SU-DHL-6 (cell line): Measurements from ENCODE around the gene CDC25A.

Experiments
- H2AFZ ChIP-seq: fragments of 200-600 bp; sonication (generic); 2 replicates; pipeline ENCODE4 v1.6.1; 2014; ENCODE audit warnings: low read depth, mild to moderate bottlenecking, moderate library complexity, mixed read lengths, antibody characterized with exemption, low read length; ENCODE audit not compliant: severe bottlenecking
- H3F3A ChIP-seq: fragments of 200-600 bp; shearing (Covaris generic); 2 replicates; pipeline ENCODE4 v1.6.0; 2016; ENCODE audit warnings: antibody characterized with exemption, mild to moderate bottlenecking; ENCODE audit not compliant: insufficient read depth
- H3K27ac ChIP-seq: fragments of 200-600 bp; sonication (generic); 2 replicates; pipeline ENCODE4 v1.5.1; 2016; ENCODE audit warnings: low read depth, mild to moderate bottlenecking, low read length, moderate library complexity, mixed read lengths
- H3K27me3 ChIP-seq: fragments of 200-600 bp; sonication (generic), shearing (Covaris generic); 2 replicates; pipeline ENCODE4 v1.6.0; 2014; ENCODE audit warnings: mild to moderate bottlenecking, low read length
- H3K36me3 ChIP-seq: fragments of 200-600 bp; sonication (generic); 2 replicates; pipeline ENCODE4 v1.6.1; 2014; ENCODE audit warnings: mild to moderate bottlenecking, low read length, mixed read lengths
- H3K4me2 ChIP-seq: fragments of 300-600, 200-600 bp; shearing (Covaris generic), sonication (generic); 2 replicates; pipeline ENCODE4 v1.6.0; 2014; ENCODE audit warnings: low read length, low read depth, mild to moderate bottlenecking; ENCODE audit not compliant: poor library complexity, severe bottlenecking
- H3K4me3 ChIP-seq: fragments of 200-600 bp; sonication (generic); 2 replicates; pipeline ENCODE4 v1.5.1; 2014; ENCODE audit warnings: antibody characterized with exemption, low read length, mild to moderate bottlenecking, mixed read lengths; ENCODE audit not compliant: insufficient read depth, poor library complexity, severe bottlenecking
- H3K79me2 ChIP-seq: fragments of 200-600 bp; sonication (generic); 2 replicates; pipeline ENCODE4 v1.6.1; 2014; ENCODE audit warnings: mild to moderate bottlenecking, low read length, moderate library complexity; ENCODE audit not compliant: insufficient read depth
- H3K9ac ChIP-seq: fragments of 200-600 bp; sonication (generic); 2 replicates; pipeline ENCODE4 v1.7.0; 2014; ENCODE audit warnings: mild to moderate bottlenecking, low read length
- H3K9me2 ChIP-seq: fragments of 200-600 bp; sonication (generic); replicated peaks from 2 replicates; pipeline ENCODE4 v1.6.1; 2014; ENCODE audit warnings: low read length; ENCODE audit not compliant: insufficient read depth
- H3K9me3 ChIP-seq: fragments of 200-600 bp; sonication (generic); 2 replicates; pipeline ENCODE4 v1.6.1; 2014; ENCODE audit warnings: low read length, mixed read lengths; ENCODE audit not compliant: insufficient read depth
- H4K20me1 ChIP-seq: fragments of 200-600 bp; sonication (generic); 2 replicates; pipeline ENCODE4 v1.6.1; 2014; ENCODE audit warnings: low read depth, mild to moderate bottlenecking, antibody characterized with exemption, low read length, moderate library complexity, mixed read lengths
- CTCF ChIP-seq: fragments of 200-600 bp; sonication (generic); IDR thresholded peaks from one replicate; pipeline ENCODE4 v1.5.1; 2017; ENCODE audit warnings: antibody characterized with exemption, mild to moderate bottlenecking, low read length, moderate library complexity; ENCODE audit not compliant: insufficient read depth, poor library complexity, severe bottlenecking
- EZH2phosphoT487 ChIP-seq: fragments of 200-600 bp; sonication (generic), shearing (Covaris generic); conservative IDR thresholded peaks from 2 replicates; pipeline ENCODE4 v1.6.1; 2018; ENCODE audit warnings: mild to moderate bottlenecking, antibody characterized with exemption, low read length, moderate library complexity, mixed read lengths

Gene CDC25A

GRCh38 chr3:48184299-48184698, 3.9 kb downstream of the CDC25A start:
- H3K4me3 ChIP-seq: no peak overlapping the region
- H3K9me3 ChIP-seq: no peaks in the 10 kb centered on the region
- no peak overlapping the region for H3K9ac ChIP-seq
- H3K27ac ChIP-seq: no peak overlapping the region
- H3K27me3 ChIP-seq: no peaks in the 10 kb centered on the region
- no peak overlapping the region for H2AFZ ChIP-seq
- TF ChIP-seq CTCF (no peak), EZH2phosphoT487 (no peak)
- peaks cover 3% of the 10 kb centered on the region; the same call in 1 of the 2 replicates for H4K20me1 ChIP-seq
- peaks cover 86% of the 10 kb centered on the region for H3K79me2 ChIP-seq
- peaks cover 47% of the 10 kb centered on the region for H3K36me3 ChIP-seq
- peaks cover 14% of the 10 kb centered on the region; the same call in 1 of the 2 replicates for H3F3A ChIP-seq
- H3K4me2 ChIP-seq: no peak overlapping the region
- H3K9me2 ChIP-seq: no peaks in the 10 kb centered on the region

GRCh38 chr3:48180531-48181253, 7.5 kb downstream of the CDC25A start:
- Histone ChIP-seq H4K20me1 (peaks cover 3% of the 10 kb centered on the region; the same call in 1 of the 2 replicates), H3K4me2 (no peak overlapping the region), H3K9me2 (no peaks in the 10 kb centered on the region), H3K4me3 (no peak overlapping the region), H3K27me3 (no peaks in the 10 kb centered on the region), H3F3A (peaks cover 14% of the 10 kb centered on the region; the same call in 1 of the 2 replicates), H3K27ac (no peak overlapping the region), H2AFZ (no peak overlapping the region), H3K79me2 (peaks cover 72% of the 10 kb centered on the region), H3K9ac (no peak overlapping the region), H3K9me3 (no peaks in the 10 kb centered on the region), H3K36me3 (peaks cover 73% of the 10 kb centered on the region)
- TF ChIP-seq CTCF (no peak), EZH2phosphoT487 (no peak)

GRCh38 chr3:48180021-48180420, 8.2 kb downstream of the CDC25A start:
- peaks cover 13% of the 10 kb centered on the region; the same call in 1 of the 2 replicates for H3F3A ChIP-seq
- no peak overlapping the region for H3K4me2 ChIP-seq
- H3K27ac ChIP-seq: no peak overlapping the region
- H3K36me3 ChIP-seq: peaks cover 75% of the 10 kb centered on the region
- H3K27me3 ChIP-seq: no peaks in the 10 kb centered on the region
- no peak overlapping the region for H3K9ac ChIP-seq
- peaks cover 66% of the 10 kb centered on the region for H3K79me2 ChIP-seq
- no peak for TF ChIP-seq EZH2phosphoT487
- no peak for TF ChIP-seq CTCF
- H2AFZ ChIP-seq: no peak overlapping the region
- H3K9me2 ChIP-seq: no peaks in the 10 kb centered on the region
- no peak overlapping the region for H3K4me3 ChIP-seq
- H3K9me3 ChIP-seq: no peaks in the 10 kb centered on the region
- peaks cover 3% of the 10 kb centered on the region; the same call in 1 of the 2 replicates for H4K20me1 ChIP-seq
